Esophagus (tissue), 2 donors: Measurements from ENCODE around the gene TIAM1. TPM values are rescaled to one million over a fixed set of nuclear protein-coding genes. Genes with fewer than 3 reads are reported as not detected.

Experiments
- H3K27ac ChIP-seq, 2 donors: one replicate each; pipeline ENCODE4 v1.5.1; 2013; ENCODE audit warnings: low read depth in 2 of 2, mild to moderate bottlenecking in 2 of 2, inconsistent platforms in 1 of 2, low read length in 1 of 2, moderate library complexity in 1 of 2
- H3K27me3 ChIP-seq, 2 donors: one replicate each; pipeline ENCODE4 v1.6.1; 2013; ENCODE audit warnings: low read length in 2 of 2, control low read depth in 1 of 2, mild to moderate bottlenecking in 1 of 2; ENCODE audit not compliant: insufficient read depth in 2 of 2, control insufficient read depth in 1 of 2
- H3K36me3 ChIP-seq, 2 donors: one replicate each; pipeline ENCODE4 v1.6.1; 2013; ENCODE audit warnings: low read length in 1 of 2; ENCODE audit not compliant: control insufficient read depth in 2 of 2, insufficient read depth in 2 of 2
- H3K4me1 ChIP-seq, 2 donors: one replicate each; pipeline ENCODE4 v1.6.1; 2013; ENCODE audit warnings: low read length in 1 of 2; ENCODE audit not compliant: control insufficient read depth in 2 of 2, insufficient read depth in 2 of 2
- H3K4me3 ChIP-seq, 2 donors: one replicate each; pipeline ENCODE4 v1.5.1; 2013; ENCODE audit warnings: low read length in 2 of 2, mild to moderate bottlenecking in 2 of 2, low read depth in 1 of 2, moderate library complexity in 1 of 2
- H3K9me3 ChIP-seq, 2 donors: one replicate each; pipeline ENCODE4 v1.6.1; 2013; ENCODE audit warnings: mild to moderate bottlenecking in 2 of 2, low read depth in 1 of 2, low read length in 1 of 2, moderate library complexity in 1 of 2; ENCODE audit not compliant: control insufficient read depth in 2 of 2, insufficient read depth in 1 of 2
- WGBS, 2 donors: extraction: QIAGEN DNeasy Blood & Tissue Kit; methylation state at CpG; one replicate each; pipeline ENCODE4 v1.1.7; 2013; 5-methylcytosine and 5-hydroxymethylcytosine counted together
- polyA plus RNA-seq, 2 donors: library from polyadenylated mRNA; stranded (reverse); fragments of 200-250 nt; gene quantifications; one replicate each; pipeline ENCODE4 v1.2.3, GENCODE V29; 2013
- donor health status: healthy with polysubstance abuse.
- donor health status: Bipolar disorder and iron deficiency.

Gene TIAM1, protein sequence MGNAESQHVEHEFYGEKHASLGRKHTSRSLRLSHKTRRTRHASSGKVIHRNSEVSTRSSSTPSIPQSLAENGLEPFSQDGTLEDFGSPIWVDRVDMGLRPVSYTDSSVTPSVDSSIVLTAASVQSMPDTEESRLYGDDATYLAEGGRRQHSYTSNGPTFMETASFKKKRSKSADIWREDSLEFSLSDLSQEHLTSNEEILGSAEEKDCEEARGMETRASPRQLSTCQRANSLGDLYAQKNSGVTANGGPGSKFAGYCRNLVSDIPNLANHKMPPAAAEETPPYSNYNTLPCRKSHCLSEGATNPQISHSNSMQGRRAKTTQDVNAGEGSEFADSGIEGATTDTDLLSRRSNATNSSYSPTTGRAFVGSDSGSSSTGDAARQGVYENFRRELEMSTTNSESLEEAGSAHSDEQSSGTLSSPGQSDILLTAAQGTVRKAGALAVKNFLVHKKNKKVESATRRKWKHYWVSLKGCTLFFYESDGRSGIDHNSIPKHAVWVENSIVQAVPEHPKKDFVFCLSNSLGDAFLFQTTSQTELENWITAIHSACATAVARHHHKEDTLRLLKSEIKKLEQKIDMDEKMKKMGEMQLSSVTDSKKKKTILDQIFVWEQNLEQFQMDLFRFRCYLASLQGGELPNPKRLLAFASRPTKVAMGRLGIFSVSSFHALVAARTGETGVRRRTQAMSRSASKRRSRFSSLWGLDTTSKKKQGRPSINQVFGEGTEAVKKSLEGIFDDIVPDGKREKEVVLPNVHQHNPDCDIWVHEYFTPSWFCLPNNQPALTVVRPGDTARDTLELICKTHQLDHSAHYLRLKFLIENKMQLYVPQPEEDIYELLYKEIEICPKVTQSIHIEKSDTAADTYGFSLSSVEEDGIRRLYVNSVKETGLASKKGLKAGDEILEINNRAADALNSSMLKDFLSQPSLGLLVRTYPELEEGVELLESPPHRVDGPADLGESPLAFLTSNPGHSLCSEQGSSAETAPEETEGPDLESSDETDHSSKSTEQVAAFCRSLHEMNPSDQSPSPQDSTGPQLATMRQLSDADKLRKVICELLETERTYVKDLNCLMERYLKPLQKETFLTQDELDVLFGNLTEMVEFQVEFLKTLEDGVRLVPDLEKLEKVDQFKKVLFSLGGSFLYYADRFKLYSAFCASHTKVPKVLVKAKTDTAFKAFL (N-terminal part only)
- polyA plus RNA-seq: 10 to 100 TPM; 19.5 to 24.3 TPM

GRCh38 chr21:31343680-31344480 lies at the start of gene TIAM1:
TIAM1 (minus strand) TSS chr21:31344261; CDS start chr21:31266972, 77,289 bp downstream.
- Histone ChIP-seq H3K4me3 (peak within 1 kb of the TSS; percentile 55 to 85), H3K27me3 (no peaks in the 10 kb centered on the region), H3K4me1 (no peaks in the 10 kb centered on the region), H3K9me3 (no peaks in the 10 kb centered on the region), H3K36me3 (no peaks in the 10 kb centered on the region), H3K27ac (peak within 1 kb of the TSS; percentile 66 to 92)
- WGBS, 2 donors: 1% methylated on average over 48 to 49 of the region's 49 CpGs

- Histone ChIP-seq H3K4me3 (no peak overlapping the region), H3K9me3 (no peaks in the 10 kb centered on the region), H3K27me3 (no peaks in the 10 kb centered on the region), H3K4me1 (no peaks in the 10 kb centered on the region), H3K36me3 (no peaks in the 10 kb centered on the region), H3K27ac (no peak overlapping the region)
- 91% methylated on average over 20 of the region's 20 CpGs for WGBS, 2 donors
These were observed 43.6 kb upstream of the TIAM1 start for GRCh38 chr21:31387560-31388186.

- Histone ChIP-seq H3K27ac (no peak overlapping the region), H3K36me3 (no peaks in the 10 kb centered on the region), H3K4me3 (no peak overlapping the region), H3K9me3 (no peaks in the 10 kb centered on the region), H3K27me3 (no peaks in the 10 kb centered on the region), H3K4me1 (no peaks in the 10 kb centered on the region)
- 84 to 92% methylated on average over 5 of the region's 5 CpGs for WGBS, 2 donors
These were observed 41.9 kb upstream of the TIAM1 start for GRCh38 chr21:31386006-31386405.

- Histone ChIP-seq H3K27me3 (no peaks in the 10 kb centered on the region), H3K9me3 (no peaks in the 10 kb centered on the region), H3K4me1 (no peaks in the 10 kb centered on the region), H3K27ac (no peak overlapping the region), H3K36me3 (no peaks in the 10 kb centered on the region), H3K4me3 (no peak overlapping the region)
- 88 to 90% methylated on average over 8 of the region's 8 CpGs for WGBS, 2 donors
These were observed 39.7 kb upstream of the TIAM1 start for GRCh38 chr21:31383770-31384169.

DNA sequence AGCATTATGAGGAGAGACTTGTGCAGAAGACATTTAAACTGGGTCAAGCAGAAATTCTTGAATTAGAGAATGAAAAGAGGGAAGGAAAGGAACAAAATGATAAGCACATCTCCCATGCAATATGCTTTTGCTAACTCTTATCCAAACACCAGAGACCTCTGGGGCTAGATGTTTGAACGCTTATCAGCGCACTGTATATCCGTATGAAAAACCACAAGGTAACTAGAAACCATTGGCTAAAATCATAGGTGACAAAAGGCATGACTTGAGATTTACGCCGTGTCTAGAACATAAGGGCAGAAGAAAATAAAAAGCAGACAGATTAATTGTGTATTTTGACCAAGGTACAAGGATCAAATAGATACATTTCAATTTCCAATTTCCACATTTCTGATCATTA lies 38.0 kb upstream of the TIAM1 start:
- no peak overlapping the region for H3K4me3 ChIP-seq
- no peaks in the 10 kb centered on the region for H3K9me3 ChIP-seq
- H3K4me1 ChIP-seq: no peaks in the 10 kb centered on the region
- no peak overlapping the region for H3K27ac ChIP-seq
- 80 to 83% methylated on average over 5 of the region's 5 CpGs for WGBS, 2 donors
- no peaks in the 10 kb centered on the region for H3K27me3 ChIP-seq
- no peaks in the 10 kb centered on the region for H3K36me3 ChIP-seq

DNA sequence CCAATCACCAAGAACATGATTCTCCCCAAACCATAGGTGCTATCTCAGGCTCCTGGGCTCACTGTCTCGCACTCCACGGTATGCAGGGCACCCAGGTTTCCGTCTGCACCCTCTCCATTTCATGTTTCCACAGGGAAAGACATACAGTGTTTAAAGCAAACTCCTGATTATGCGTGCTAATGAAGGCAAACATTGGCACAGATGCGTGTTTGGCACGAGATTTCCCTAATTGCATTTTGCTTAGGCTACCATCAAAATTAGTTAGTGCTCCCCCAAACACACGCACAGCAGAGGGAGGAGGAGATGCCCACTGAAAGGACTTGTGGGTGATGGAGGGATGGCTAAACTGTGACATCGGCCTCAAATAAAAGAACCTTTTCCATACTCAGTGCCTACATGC lies 32.2 kb upstream of the TIAM1 start:
- WGBS, 2 donors: 81 to 82% methylated on average over 8 of the region's 8 CpGs
- Histone ChIP-seq H3K4me3 (no peak overlapping the region), H3K9me3 (no peaks in the 10 kb centered on the region), H3K27me3 (no peaks in the 10 kb centered on the region), H3K36me3 (no peaks in the 10 kb centered on the region), H3K4me1 (no peaks in the 10 kb centered on the region), H3K27ac (no peak overlapping the region)

- no peaks in the 10 kb centered on the region for H3K27me3 ChIP-seq
- no peak overlapping the region for H3K27ac ChIP-seq
- H3K4me1 ChIP-seq: no peaks in the 10 kb centered on the region
- no peaks in the 10 kb centered on the region for H3K36me3 ChIP-seq
- 68 to 73% methylated on average over 4 of the region's 4 CpGs for WGBS, 2 donors
- no peak overlapping the region for H3K4me3 ChIP-seq
- no peaks in the 10 kb centered on the region for H3K9me3 ChIP-seq
These were observed 30.3 kb upstream of the TIAM1 start for GRCh38 chr21:31374395-31374794.

DNA sequence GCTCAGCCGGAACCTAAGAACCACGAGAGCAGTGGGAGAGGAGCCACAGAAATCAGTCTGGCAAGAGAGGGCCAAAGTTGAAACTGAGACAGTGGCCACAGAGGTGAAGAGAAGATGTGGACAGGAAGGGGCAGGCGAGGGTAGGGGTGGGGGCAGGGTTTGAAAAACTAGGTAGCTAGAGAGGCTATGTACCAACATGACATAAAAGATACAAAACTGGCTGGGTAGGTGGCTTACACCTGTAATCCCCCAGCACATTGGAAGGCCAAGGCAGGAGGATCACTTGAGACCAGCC lies 28.4 kb upstream of the TIAM1 start:
- 78 to 80% methylated on average over 3 of the region's 3 CpGs for WGBS, 2 donors
- Histone ChIP-seq H3K9me3 (no peaks in the 10 kb centered on the region), H3K4me1 (no peaks in the 10 kb centered on the region), H3K36me3 (no peaks in the 10 kb centered on the region), H3K27ac (no peak overlapping the region), H3K4me3 (no peak overlapping the region), H3K27me3 (no peaks in the 10 kb centered on the region)
